ENCODE results near the gene IFNA6.

IFNA6 gene

GRCh38 chr9:21350787-21351186 is at the start of gene IFNA6:
IFNA6 (minus strand) TSS chr9:21350887; CDS start chr9:21350887, 0 bp downstream.
- Histone ChIP-seq H3K9me3 (ENCODE audit: insufficient read depth, low read depth, low read length) (no peaks in the 10 kb centered on the region; the same call in 1 of the 2 replicates), H3K9ac (ENCODE audit: low read depth, low read length, poor library complexity, severe bottlenecking) (no peak within 1 kb of the TSS), H3K4me3 (ENCODE audit: low read length, poor library complexity, severe bottlenecking) (no peak within 1 kb of the TSS), H3K79me2 (ENCODE audit: insufficient read depth, low read length) (no peaks in the 10 kb centered on the region), H3K4me2 (ENCODE audit: low read depth, low read length, poor library complexity, severe bottlenecking) (no peak within 1 kb of the TSS), H4K20me1 (ENCODE audit: insufficient read depth, low read length, poor library complexity, severe bottlenecking) (no peaks in the 10 kb centered on the region), H2AFZ (ENCODE audit: low read length) (no peak within 1 kb of the TSS), H3K27me3 (ENCODE audit: insufficient read depth, low read length, poor library complexity, severe bottlenecking) (no peaks in the 10 kb centered on the region), H3K36me3 (ENCODE audit: insufficient read depth, low read length) (no peaks in the 10 kb centered on the region), H3K4me1 (ENCODE audit: insufficient read depth, low read length, poor library complexity, severe bottlenecking) (no peaks in the 10 kb centered on the region), H3F3A (ENCODE audit: low read depth) (no peaks in the 10 kb centered on the region), H3K9me2 (replicated peaks; ENCODE audit: low read depth, low read length) (no peaks in the 10 kb centered on the region)
- TF ChIP-seq CTCF (conservative IDR thresholded peaks at IDR 0.05; ENCODE audit: low read length), result no peak
- no peak for TF ChIP-seq EZH2phosphoT487 (IDR thresholded peaks at IDR 0.05; ENCODE audit: borderline replicate concordance)

- H3K9me3 ChIP-seq (ENCODE audit: insufficient read depth, low read depth, low read length), result no peaks in the 10 kb centered on the region
- H4K20me1 ChIP-seq (ENCODE audit: insufficient read depth, low read length, poor library complexity, severe bottlenecking), result no peaks in the 10 kb centered on the region
- TF ChIP-seq CTCF (conservative IDR thresholded peaks at IDR 0.05; ENCODE audit: low read length) (no peak), EZH2phosphoT487 (IDR thresholded peaks at IDR 0.05; ENCODE audit: borderline replicate concordance) (no peak)
- H3F3A ChIP-seq (ENCODE audit: low read depth), result no peaks in the 10 kb centered on the region
- H3K79me2 ChIP-seq (ENCODE audit: insufficient read depth, low read length), result no peaks in the 10 kb centered on the region
- no peak overlapping the region for H3K9ac ChIP-seq (ENCODE audit: low read depth, low read length, poor library complexity, severe bottlenecking)
- H3K27me3 ChIP-seq (ENCODE audit: insufficient read depth, low read length, poor library complexity, severe bottlenecking), result no peaks in the 10 kb centered on the region
- no peaks in the 10 kb centered on the region for H3K36me3 ChIP-seq (ENCODE audit: insufficient read depth, low read length)
- H3K4me1 ChIP-seq (ENCODE audit: insufficient read depth, low read length, poor library complexity, severe bottlenecking), result no peaks in the 10 kb centered on the region
- no peaks in the 10 kb centered on the region for H3K9me2 ChIP-seq (replicated peaks; ENCODE audit: low read depth, low read length)
- H2AFZ ChIP-seq (ENCODE audit: low read length), result no peak overlapping the region
- no peak overlapping the region for H3K4me3 ChIP-seq (ENCODE audit: low read length, poor library complexity, severe bottlenecking)
- no peak overlapping the region for H3K4me2 ChIP-seq (ENCODE audit: low read depth, low read length, poor library complexity, severe bottlenecking)
Measured at GRCh38 chr9:21399956-21400355, 49.3 kb upstream of the IFNA6 start.

GRCh38 chr9:21398955-21399489 is 48.3 kb upstream of the IFNA6 start:
- H3K79me2 ChIP-seq (ENCODE audit: insufficient read depth, low read length), result no peaks in the 10 kb centered on the region
- no peak overlapping the region for H3K4me2 ChIP-seq (ENCODE audit: low read depth, low read length, poor library complexity, severe bottlenecking)
- TF ChIP-seq CTCF (conservative IDR thresholded peaks at IDR 0.05; ENCODE audit: low read length), result no peak
- TF ChIP-seq EZH2phosphoT487 (IDR thresholded peaks at IDR 0.05; ENCODE audit: borderline replicate concordance), result no peak
- no peaks in the 10 kb centered on the region for H3K36me3 ChIP-seq (ENCODE audit: insufficient read depth, low read length)
- no peaks in the 10 kb centered on the region for H3K4me1 ChIP-seq (ENCODE audit: insufficient read depth, low read length, poor library complexity, severe bottlenecking)
- H3K9me3 ChIP-seq (ENCODE audit: insufficient read depth, low read depth, low read length), result no peaks in the 10 kb centered on the region
- no peak overlapping the region for H2AFZ ChIP-seq (ENCODE audit: low read length)
- no peak overlapping the region for H3K4me3 ChIP-seq (ENCODE audit: low read length, poor library complexity, severe bottlenecking)
- H3K9me2 ChIP-seq (replicated peaks; ENCODE audit: low read depth, low read length), result no peaks in the 10 kb centered on the region
- no peaks in the 10 kb centered on the region for H3K27me3 ChIP-seq (ENCODE audit: insufficient read depth, low read length, poor library complexity, severe bottlenecking)
- H3K9ac ChIP-seq (ENCODE audit: low read depth, low read length, poor library complexity, severe bottlenecking), result no peak overlapping the region
- H4K20me1 ChIP-seq (ENCODE audit: insufficient read depth, low read length, poor library complexity, severe bottlenecking), result no peaks in the 10 kb centered on the region
- no peaks in the 10 kb centered on the region for H3F3A ChIP-seq (ENCODE audit: low read depth)
